Osteoblast (primary cell): Measurements from ENCODE around the gene SLC1A3. TPM values are rescaled to one million over a fixed set of nuclear protein-coding genes. Genes with fewer than 3 reads are reported as not detected.

Experiments used
- DNase-seq: peaks from one replicate; pipeline ENCODE4 v3.0.0; 2011; ENCODE audit warnings: low spot score, mixed read lengths; ENCODE audit not compliant: insufficient read length; ENCODE audit errors: missing footprints
- H2AFZ ChIP-seq: 2 replicates; pipeline ENCODE4 v1.6.0; 2011; ENCODE audit warnings: mild to moderate bottlenecking, low read length
- H3K27ac ChIP-seq: 2 replicates; pipeline ENCODE4 v1.5.1; 2011; ENCODE audit warnings: mild to moderate bottlenecking, low read depth, low read length, moderate library complexity
- H3K27me3 ChIP-seq: 2 replicates; pipeline ENCODE4 v1.6.0; 2012; ENCODE audit warnings: mild to moderate bottlenecking, control low read depth, inconsistent platforms, low read length, moderate library complexity; ENCODE audit not compliant: insufficient read depth
- H3K36me3 ChIP-seq: 2 replicates; pipeline ENCODE4 v1.5.1; 2011; ENCODE audit warnings: mild to moderate bottlenecking, low read length, control low read depth, moderate library complexity; ENCODE audit not compliant: insufficient read depth
- H3K4me1 ChIP-seq: 2 replicates; pipeline ENCODE4 v1.5.1; 2011; ENCODE audit warnings: mild to moderate bottlenecking, low read length, control low read depth, moderate library complexity; ENCODE audit not compliant: insufficient read depth
- H3K4me2 ChIP-seq: 2 replicates; pipeline ENCODE4 v1.6.0; 2011; ENCODE audit warnings: mild to moderate bottlenecking, low read length; ENCODE audit not compliant: insufficient read depth
- H3K4me3 ChIP-seq: fragments of 200-600 bp; sonication (generic); 3 replicates; pipeline ENCODE4 v1.5.1; 2012; ENCODE audit warnings: mild to moderate bottlenecking, low read length, inconsistent platforms; ENCODE audit not compliant: insufficient read depth
- H3K79me2 ChIP-seq: 2 replicates; pipeline ENCODE4 v1.6.0; 2012; ENCODE audit warnings: mild to moderate bottlenecking, low read length, control low read depth, inconsistent platforms; ENCODE audit not compliant: insufficient read depth
- H3K9me3 ChIP-seq: 2 replicates; pipeline ENCODE4 v1.5.1; 2011; ENCODE audit warnings: low read depth, low read length, control low read depth
- H4K20me1 ChIP-seq: 2 replicates; pipeline ENCODE4 v1.6.0; 2012; ENCODE audit warnings: mild to moderate bottlenecking, low read length, control low read depth; ENCODE audit not compliant: insufficient read depth
- total RNA-seq: library from RNA; depleted of rRNA; stranded (reverse); fragments of >200 nt; gene quantifications from 2 replicates; pipeline ENCODE4 v1.2.3, GENCODE V29; 2012
- TF ChIP-seq, protein P1 (sequence below): IDR thresholded peaks from 2 replicates; pipeline ENCODE4 v1.5.1; 2011; ENCODE audit warnings: mild to moderate bottlenecking, low read depth, low read length, moderate library complexity; ENCODE audit errors: extremely low read depth

The SLC1A3 gene
- total RNA-seq, 1 donor = 45.2 TPM

DNA sequence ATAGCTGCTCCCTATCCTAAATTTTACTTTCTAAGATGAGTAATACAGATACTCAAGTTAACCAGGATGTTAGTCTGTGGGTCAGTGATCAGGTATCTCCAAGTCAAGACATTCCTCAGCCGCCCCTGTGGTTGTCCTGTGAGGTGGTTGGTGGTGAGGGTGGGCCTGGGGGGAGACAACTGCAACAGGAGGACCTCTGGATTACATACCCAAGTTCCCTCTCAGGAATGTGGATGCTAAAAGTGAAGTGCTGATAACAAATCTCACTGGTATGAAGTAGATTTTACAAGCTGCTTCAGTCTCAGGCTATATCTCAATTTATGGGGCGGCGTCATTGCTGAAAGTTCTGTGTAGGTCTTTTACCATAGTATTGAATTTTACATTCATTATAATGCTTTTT is 38.3 kb downstream of the SLC1A3 start:
- TF ChIP-seq, protein P1, sequence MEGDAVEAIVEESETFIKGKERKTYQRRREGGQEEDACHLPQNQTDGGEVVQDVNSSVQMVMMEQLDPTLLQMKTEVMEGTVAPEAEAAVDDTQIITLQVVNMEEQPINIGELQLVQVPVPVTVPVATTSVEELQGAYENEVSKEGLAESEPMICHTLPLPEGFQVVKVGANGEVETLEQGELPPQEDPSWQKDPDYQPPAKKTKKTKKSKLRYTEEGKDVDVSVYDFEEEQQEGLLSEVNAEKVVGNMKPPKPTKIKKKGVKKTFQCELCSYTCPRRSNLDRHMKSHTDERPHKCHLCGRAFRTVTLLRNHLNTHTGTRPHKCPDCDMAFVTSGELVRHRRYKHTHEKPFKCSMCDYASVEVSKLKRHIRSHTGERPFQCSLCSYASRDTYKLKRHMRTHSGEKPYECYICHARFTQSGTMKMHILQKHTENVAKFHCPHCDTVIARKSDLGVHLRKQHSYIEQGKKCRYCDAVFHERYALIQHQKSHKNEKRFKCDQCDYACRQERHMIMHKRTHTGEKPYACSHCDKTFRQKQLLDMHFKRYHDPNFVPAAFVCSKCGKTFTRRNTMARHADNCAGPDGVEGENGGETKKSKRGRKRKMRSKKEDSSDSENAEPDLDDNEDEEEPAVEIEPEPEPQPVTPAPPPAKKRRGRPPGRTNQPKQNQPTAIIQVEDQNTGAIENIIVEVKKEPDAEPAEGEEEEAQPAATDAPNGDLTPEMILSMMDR = no peak
- DNase-seq = no peak
- Histone ChIP-seq H3K9me3 (no peaks in the 10 kb centered on the region), H3K4me2 (no peak overlapping the region), H3K27ac (no peak overlapping the region), H3K4me1 (peaks cover 28% of the 10 kb centered on the region), H3K4me3 (no peak overlapping the region), H2AFZ (no peak overlapping the region), H3K27me3 (no peaks in the 10 kb centered on the region), H3K36me3 (no peaks in the 10 kb centered on the region), H4K20me1 (no peaks in the 10 kb centered on the region), H3K79me2 (no peaks in the 10 kb centered on the region)

GRCh38 chr5:36646100-36646499 is 39.7 kb downstream of the SLC1A3 start:
- peak overlapping the region; percentile 69 for H3K27ac ChIP-seq
- H3K9me3 ChIP-seq = no peaks in the 10 kb centered on the region
- H2AFZ ChIP-seq = no peak overlapping the region
- no peak overlapping the region for H3K4me3 ChIP-seq
- H3K4me1 ChIP-seq = peaks cover 24% of the 10 kb centered on the region
- H3K79me2 ChIP-seq = no peaks in the 10 kb centered on the region
- H3K27me3 ChIP-seq = no peaks in the 10 kb centered on the region
- H3K36me3 ChIP-seq = no peaks in the 10 kb centered on the region
- no peak for DNase-seq
- no peaks in the 10 kb centered on the region for H4K20me1 ChIP-seq
- TF ChIP-seq, protein P1 = no peak
- peak overlapping the region; percentile 30 for H3K4me2 ChIP-seq

DNA sequence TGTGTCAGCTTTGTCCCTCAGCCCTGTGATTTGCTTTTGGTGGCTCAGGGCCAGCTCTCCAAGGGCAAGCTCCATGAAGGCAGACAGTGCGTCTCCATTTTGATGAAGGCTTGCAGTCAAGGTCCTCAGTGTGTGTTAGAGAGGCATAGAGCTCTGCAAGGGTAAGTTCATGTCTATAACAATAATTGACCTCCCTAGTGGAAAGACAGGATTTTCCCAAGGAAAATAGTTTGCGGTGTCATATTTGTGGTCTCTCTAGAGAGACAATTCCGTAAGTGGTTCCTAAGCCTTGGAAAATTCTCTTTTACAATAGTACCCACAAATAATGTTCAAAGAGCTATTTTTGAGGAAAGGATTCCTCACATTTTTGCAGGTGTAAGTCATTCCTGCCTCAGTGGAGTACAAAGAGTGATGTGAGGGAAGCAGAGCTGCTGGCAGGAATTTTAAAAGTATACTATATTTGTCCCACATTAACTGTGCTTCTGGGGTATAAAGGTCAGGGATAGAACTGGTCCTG is 40.2 kb downstream of the SLC1A3 start:
- H3K27ac ChIP-seq = peak overlapping the region; percentile 69
- DNase-seq = no peak
- H3K4me2 ChIP-seq = peak overlapping the region; percentile 30

GRCh38 chr5:36647046-36647445 is 40.6 kb downstream of the SLC1A3 start:
- H3K4me2 ChIP-seq = peak overlapping the region; percentile 30
- H3K27ac ChIP-seq = peak overlapping the region; percentile 69
- H3K36me3 ChIP-seq = no peaks in the 10 kb centered on the region
- TF ChIP-seq, protein P1 = no peak
- no peaks in the 10 kb centered on the region for H4K20me1 ChIP-seq
- H3K4me3 ChIP-seq = no peak overlapping the region
- H2AFZ ChIP-seq = no peak overlapping the region
- no peaks in the 10 kb centered on the region for H3K9me3 ChIP-seq
- no peaks in the 10 kb centered on the region for H3K79me2 ChIP-seq
- H3K4me1 ChIP-seq = peaks cover 26% of the 10 kb centered on the region
- no peaks in the 10 kb centered on the region for H3K27me3 ChIP-seq
- DNase-seq = no peak

More for the DNA sequence above, 40.2 kb downstream of the SLC1A3 start:
- Histone ChIP-seq H3K36me3 (no peaks in the 10 kb centered on the region), H3K9me3 (no peaks in the 10 kb centered on the region), H3K4me3 (no peak overlapping the region), H3K27me3 (no peaks in the 10 kb centered on the region), H4K20me1 (no peaks in the 10 kb centered on the region), H2AFZ (no peak overlapping the region), H3K4me1 (peaks cover 22% of the 10 kb centered on the region), H3K79me2 (no peaks in the 10 kb centered on the region)
- TF ChIP-seq, protein P1 = no peak
